T47D (cell line): Measurements from ENCODE around the gene KRR1.
A peak's percentile ranks its signal among the peaks of the same experiment; 100 is the strongest.
"Not testable (repeated sequence)": the region's sequence is repeated elsewhere in the genome, so short reads cannot be mapped to it uniquely, and the experiment has no call there.

Source experiments
- DNase-seq, 2 experiments: peaks; one replicate each; pipeline versions ENCODE4 v3.0.0 to v3.0.0-alpha.2; 2011 to 2012; ENCODE audit warnings: low read depth in 1 of 2, low spot score in 1 of 2
- JUND ChIP-seq: IDR thresholded peaks from 2 replicates; pipeline ENCODE4 v1.6.1; 2012; ENCODE audit warnings: low read depth
- in situ Hi-C: cut with HindIII; loops from 2 replicates; pipeline ENCODE4 v1.10.0; 2016; ENCODE audit warnings: low sequenced_read_pairs, low pct_unique_long_range_greater_than_20kb

The KRR1 gene

DNA sequence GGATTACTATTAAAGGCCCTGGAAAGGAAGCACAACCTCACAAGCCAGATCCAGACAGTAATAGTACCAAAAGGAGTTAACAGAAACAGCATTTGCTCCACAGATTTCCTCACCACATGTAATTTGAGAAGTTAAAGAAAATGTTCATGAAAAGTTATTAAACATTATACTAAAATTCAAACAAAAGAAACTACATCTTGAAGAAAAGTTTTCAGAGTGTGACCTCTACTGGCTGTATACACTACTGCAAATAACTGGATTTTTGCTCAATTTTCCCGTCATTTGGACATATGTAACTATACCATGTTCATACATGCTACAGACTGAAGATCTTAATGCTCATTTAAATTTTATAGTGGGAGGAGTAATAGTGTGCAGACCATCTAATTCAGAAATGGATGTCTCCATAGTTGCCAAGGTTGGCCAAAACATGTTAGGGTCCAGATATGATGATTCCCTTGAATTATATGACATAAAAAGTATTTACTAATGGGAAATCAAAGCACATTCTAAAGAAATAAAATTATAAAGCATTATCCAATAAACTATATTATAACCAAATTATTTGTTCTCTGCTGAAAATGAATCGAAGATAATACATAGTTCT is 5.6 kb downstream of the KRR1 start:
- in situ Hi-C loops = no loop called here
- TF ChIP-seq JUND = no peak
- no peak for DNase-seq

- no peak for DNase-seq
- in situ Hi-C loops = no loop called here
- TF ChIP-seq JUND = no peak
These were observed 7.5 kb downstream of the KRR1 start for GRCh38 chr12:75503866-75504265.

GRCh38 chr12:75503459-75503858 is 8.0 kb downstream of the KRR1 start:
- in situ Hi-C loops = no loop called here
- DNase-seq = no peak
- no peak for TF ChIP-seq JUND

DNA sequence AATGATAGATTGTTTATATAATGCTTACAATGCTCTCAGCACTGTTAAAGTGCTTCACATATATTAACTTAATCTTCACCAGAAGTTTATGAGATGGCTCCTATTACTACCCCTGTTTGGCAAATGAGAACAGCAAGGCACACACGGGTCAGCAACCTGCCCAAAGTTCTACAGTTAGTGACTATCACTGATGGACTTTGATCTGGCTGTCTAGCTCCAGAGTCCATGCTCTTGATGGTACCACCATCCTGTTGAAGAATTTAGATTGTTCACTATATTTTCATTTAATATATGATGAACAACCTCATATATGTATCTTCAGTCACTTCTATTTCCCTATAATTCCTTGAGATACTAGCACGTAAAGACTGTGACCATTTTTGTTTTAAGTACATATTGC is 20.2 kb downstream of the KRR1 start:
- TF ChIP-seq JUND = no peak
- in situ Hi-C loops = no loop called here
- no peak for DNase-seq

DNA sequence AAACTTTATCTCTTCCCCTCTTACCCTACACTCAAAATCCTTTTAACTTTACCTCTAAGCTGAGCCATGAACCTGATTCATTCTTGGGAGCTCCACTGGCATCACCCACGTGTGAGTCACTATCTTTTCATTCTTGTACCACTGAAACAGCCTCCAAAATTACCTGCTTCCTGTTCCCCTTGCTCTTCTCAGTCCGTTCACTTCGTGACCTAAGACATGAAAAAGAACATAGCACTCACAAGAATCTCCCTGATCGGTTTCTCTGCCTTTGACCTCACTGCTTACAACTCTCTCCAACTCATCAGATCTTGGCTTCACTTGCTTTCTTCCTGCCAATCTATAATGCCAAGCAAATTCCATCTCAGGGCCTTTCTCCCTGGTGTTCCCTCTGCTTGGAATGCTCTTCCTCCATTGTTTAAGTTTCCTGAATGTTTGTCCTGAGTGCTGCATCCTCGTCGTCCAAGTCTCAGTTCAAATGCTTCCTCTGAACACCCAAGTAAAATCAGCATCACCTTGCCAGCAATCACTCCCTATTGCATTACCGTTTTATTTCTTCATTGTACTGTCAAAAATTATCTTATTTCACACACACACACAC is 21.7 kb downstream of the KRR1 start:
- TF ChIP-seq JUND = no peak
- in situ Hi-C loops = no loop called here
- no peak for DNase-seq

GRCh38 chr12:75489187-75489586 is 22.2 kb downstream of the KRR1 start:
- DNase-seq = no peak
- in situ Hi-C loops = no loop called here
- no peak for TF ChIP-seq JUND

DNA sequence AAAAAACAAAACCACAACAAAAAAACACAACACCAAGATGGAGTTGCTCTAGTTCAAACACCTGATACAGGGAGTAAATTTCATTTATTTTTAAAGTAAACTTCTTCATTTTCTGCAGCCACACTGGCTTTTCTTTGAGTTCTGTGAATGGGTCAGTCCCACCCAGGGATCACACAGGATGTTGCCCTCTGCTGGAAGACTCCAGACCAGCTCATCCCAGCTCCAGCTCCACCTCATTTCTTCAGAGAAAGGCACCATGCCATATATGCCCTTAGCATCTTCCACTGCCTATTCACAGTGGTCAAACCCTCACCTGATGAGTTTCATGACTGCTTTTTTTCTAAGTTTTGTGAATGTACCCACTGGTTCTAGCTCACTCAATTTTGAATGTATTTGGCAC is 22.9 kb downstream of the KRR1 start:
- TF ChIP-seq JUND = no peak
- in situ Hi-C loops = no loop called here
- peak in 1 of 2 experiments; percentile 53 for DNase-seq

GRCh38 chr12:75487308-75487707 is 24.1 kb downstream of the KRR1 start:
- TF ChIP-seq JUND = no peak
- DNase-seq = no peak
- in situ Hi-C loops = no loop called here

GRCh38 chr12:75484450-75484849 is 27.0 kb downstream of the KRR1 start:
- in situ Hi-C loops, DNase-seq: not testable (repeated sequence)

GRCh38 chr12:75483431-75483830 is 28.0 kb downstream of the KRR1 start:
- no peak for DNase-seq
- in situ Hi-C loops = no loop called here
- TF ChIP-seq JUND = no peak

DNA sequence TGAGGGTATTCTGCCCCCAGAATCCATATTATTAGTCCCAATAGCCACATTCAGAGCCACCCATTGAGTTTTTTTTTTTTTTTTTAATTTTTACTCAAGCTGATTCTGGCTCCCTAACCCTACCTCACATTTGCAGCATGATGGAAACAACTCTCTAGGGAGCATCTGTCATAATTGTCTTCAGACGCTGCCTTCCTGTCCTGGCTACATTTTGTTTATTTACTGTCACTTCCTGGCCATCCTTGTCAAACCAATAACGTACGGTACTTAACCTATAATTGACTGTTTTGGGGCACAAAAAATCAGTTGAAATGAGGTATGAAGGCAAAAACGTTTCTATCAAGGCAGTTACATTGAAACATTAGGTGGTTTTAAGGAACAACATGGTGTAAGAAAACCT is 28.8 kb downstream of the KRR1 start:
- no peak for DNase-seq
- in situ Hi-C loops = no loop called here
- TF ChIP-seq JUND = no peak

DNA sequence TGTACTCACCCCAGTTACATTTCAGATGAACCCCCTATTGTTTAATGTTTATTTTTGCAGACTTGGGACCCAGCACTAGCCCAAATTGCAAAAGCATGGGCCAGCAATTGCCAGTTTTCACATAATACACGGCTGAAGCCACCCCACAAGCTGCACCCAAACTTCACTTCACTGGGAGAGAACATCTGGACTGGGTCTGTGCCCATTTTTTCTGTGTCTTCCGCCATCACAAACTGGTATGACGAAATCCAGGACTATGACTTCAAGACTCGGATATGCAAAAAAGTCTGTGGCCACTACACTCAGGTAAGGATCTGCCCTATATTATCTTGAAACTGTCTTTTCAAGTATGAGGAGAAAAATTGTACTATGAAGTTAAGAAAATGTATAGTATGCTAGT is 29.6 kb downstream of the KRR1 start:
- in situ Hi-C loops = no loop called here
- no peak for DNase-seq
- no peak for TF ChIP-seq JUND

DNA sequence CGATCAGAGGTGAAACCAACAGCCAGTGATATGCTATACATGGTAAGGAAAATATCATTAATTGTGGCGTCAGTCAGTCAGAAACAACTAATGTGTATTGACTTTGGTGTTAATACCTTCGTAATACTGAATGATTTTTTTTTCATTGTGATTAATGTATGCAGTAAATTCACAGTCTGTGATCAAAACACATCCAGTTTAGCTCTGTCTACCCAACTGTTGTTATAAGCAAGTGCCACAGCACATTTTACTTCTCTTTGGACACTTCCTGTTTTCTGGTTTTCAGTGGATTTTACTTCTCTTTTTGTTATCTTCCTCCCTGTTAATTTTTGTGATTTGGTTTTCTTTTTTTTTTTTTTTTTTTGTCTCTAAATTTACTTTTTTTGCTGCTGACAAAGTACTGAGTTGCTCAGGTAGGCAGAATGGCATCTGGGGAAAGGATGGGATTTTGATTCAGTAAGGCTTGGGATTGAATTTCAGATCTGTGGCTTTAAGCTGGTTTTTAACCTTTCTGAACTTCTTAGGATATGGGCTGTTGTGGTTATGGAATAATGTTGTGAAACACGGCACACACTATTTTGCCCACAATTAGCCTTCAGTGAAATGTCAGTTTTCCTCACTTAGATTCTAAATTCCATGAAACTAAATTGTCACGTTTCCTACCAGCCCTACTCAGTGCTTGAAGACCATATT is 30.2 kb downstream of the KRR1 start:
- no peak for TF ChIP-seq JUND
- in situ Hi-C loops = no loop called here
- no peak for DNase-seq
